IPS-11a (cell line): ENCODE data around the gene PRICKLE2.
A peak's percentile ranks its signal among the peaks of the same experiment; 100 is the strongest.

Experiments
- H3K4me3 ChIP-seq: one replicate; pipeline ENCODE4 v1.5.1; 2013; ENCODE audit warnings: low read depth, low read length, control low read depth

The PRICKLE2 gene

DNA sequence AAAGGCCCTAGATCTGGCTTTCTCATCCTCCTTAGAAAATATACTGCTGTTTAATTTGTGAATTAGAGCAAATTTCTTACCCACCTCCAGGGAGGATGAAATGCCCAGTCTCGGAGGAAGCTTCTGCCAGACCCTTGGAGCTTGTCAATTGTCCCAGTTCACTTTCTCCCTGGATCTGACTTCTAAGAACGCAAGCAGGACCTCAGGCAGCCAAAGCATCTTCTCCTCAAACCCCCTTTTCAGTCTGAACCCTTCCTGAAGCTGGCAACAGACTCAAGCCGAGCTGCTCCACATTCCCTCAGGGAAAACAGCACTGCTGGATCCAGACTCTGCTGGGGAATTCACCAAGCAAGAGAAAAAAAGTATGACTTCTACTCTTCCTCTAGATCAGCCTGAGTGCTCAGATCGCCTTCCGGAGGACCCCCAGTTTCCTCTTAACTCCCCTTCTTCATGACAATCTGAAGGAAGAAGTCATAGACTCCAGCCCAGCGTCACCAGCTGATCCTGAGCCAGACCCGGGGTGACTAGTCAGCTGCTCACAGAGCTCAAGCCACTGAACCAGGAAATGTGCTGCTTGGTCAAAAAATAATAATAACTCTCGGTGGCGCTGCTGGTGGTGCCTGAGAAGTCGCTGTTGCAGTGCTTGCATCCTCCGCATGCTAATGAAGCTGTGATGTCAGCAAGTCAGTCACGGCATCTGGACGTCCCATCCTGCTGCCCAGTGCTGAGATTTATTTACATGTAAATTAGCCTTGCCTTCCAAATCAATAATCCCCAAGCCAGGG, at the start of gene PRICKLE2:
Gene PRICKLE2, minus strand, starts transcription at position 641 of the 785 bp plus-strand sequence. CDS start 26,539 bp downstream, outside the sequence.
- H3K4me3 ChIP-seq, result no peak within 1 kb of the TSS

DNA sequence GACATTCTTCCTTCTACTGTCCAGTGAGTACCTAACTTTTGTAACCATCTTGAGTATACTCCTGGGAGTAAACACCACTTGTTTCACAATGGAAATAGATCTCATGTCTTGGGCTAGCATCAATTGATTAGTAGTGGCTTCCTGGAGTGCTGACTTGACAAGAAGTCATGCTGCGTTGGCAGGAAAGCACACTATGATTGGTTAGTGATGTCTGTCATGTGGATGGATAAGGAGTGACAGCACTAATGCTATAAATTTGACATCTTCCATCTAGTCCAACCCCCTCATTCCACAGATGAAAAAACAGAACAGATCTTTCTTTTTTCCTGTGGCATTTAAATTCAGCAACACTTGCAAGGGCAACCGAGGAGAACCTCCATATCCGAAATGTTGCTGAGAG, 47.6 kb upstream of the PRICKLE2 start:
- H3K4me3 ChIP-seq, result no peak overlapping the region

GRCh38 chr3:64272271-64272670, 47.0 kb upstream of the PRICKLE2 start:
- no peak overlapping the region for H3K4me3 ChIP-seq

GRCh38 chr3:64271631-64272030, 46.4 kb upstream of the PRICKLE2 start:
- no peak overlapping the region for H3K4me3 ChIP-seq

DNA sequence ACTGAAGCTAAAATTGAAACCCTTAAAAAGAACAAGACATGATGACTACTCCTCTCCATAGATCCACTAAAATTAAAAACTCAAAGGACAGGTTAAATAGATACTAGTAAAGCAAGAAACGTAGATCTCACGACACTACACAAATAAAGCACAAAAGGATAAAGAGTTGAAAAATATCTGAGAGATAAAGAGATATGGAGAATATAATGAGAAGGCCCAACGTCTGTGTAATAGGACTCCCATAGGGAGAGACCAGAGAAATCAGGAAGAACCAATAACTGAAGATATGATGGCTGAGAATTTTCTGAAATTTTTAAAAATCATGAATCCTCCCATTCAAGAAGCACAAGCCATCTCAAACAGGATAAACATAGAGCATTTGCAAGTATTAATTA, 45.6 kb upstream of the PRICKLE2 start:
- no peak overlapping the region for H3K4me3 ChIP-seq

DNA sequence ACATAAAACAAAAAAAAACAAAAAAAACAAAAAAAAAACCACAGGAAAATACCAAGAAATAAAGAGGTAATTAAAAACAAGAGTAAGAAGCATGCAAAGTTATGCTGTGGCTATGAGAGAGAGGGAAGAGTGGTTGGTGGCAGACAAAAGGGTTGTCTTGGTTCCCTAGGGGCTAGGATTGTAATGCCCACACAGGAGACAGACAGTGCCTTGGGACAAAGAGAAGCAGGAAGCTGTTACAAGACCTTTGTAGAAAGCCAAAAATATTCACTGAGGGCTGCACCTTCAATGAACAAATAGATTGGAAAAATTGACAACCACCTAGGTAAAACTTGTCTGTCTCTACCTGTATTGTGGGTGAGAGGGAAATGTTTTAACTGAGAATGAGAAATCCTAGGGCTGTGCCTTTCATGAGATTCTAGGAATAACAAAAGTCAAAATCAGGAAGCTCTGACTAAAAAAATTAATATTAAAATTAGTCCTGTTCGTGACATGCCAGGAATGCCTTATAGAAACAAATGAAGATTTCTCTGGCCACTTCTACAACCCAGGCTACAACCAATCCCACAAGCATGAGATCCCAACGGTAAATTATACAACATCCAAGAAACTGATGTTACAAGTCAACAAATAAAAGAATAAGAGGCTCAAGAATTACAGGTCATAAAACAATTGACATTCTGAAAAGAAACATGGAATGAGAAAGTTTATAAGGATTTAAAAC, 45.0 kb upstream of the PRICKLE2 start:
- H3K4me3 ChIP-seq, result no peak overlapping the region

DNA sequence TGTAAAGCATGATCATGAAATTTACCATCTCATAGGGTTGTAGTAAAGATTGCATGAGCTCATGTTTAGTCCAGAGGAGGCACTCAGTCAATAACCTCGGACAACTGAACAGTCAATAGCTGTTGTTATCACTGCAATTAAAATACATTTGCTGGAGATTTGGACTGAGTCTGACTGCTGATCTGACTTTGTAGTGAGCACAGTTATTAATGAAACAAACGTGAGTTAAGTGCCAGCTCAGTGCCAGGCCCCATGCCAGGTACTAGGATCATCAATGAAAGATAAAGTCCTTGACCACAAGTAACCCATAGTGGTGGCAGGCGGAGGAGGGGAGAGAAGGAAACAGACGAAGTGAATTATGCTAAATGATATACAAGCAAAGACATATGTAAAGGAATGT, 43.7 kb upstream of the PRICKLE2 start:
- H3K4me3 ChIP-seq, result no peak overlapping the region

- peak overlapping the region; percentile 25 for H3K4me3 ChIP-seq
Measured at GRCh38 chr3:64267721-64268604, 42.7 kb upstream of the PRICKLE2 start.

DNA sequence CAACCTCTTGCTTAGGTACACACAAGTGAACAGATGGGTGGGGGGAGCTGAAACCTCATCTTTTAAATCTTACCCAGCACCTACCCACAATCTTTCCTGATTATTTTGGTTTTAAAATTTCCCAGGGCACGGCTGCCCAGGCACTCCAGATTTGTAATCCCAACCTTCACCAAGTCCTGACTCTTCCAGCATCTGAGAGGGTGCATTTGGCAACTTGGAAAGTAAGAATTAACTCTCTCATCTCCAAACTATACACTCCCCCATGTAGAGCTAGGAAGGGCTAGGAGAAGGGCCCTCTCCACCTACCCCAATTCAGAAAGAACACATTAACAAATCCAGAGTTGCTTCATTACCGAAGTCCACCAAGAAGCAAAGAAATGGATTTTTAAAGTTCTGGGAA, 41.7 kb upstream of the PRICKLE2 start:
- H3K4me3 ChIP-seq, result peak overlapping the region; percentile 25

GRCh38 chr3:64266065-64266931, 41.0 kb upstream of the PRICKLE2 start:
- no peak overlapping the region for H3K4me3 ChIP-seq

GRCh38 chr3:64265646-64266045, 40.4 kb upstream of the PRICKLE2 start:
- no peak overlapping the region for H3K4me3 ChIP-seq

- no peak overlapping the region for H3K4me3 ChIP-seq
Measured at GRCh38 chr3:64264501-64265109, 39.3 kb upstream of the PRICKLE2 start.

- no peak overlapping the region for H3K4me3 ChIP-seq
Measured at GRCh38 chr3:64262574-64263114, 37.4 kb upstream of the PRICKLE2 start.

- H3K4me3 ChIP-seq, result no peak overlapping the region
Measured at GRCh38 chr3:64260431-64260830, 35.2 kb upstream of the PRICKLE2 start.

DNA sequence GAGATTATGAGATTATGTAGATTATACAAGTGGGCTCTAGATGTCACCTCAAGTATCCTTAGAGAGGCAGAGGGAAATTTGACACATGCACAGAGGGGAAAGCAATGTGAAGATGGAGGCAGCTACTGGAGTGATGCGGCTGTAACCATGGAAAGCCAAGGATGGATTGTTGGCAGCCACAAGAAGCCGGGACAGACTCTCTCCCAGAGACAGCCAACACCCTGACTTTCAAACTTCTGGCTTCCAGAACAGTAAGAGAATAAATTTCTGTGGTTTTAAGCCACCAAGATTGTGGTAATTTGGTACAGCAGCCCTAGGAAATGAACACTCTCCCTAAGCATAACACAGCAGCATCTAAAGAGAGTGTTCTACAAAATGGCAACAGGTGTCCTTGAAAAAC, 34.4 kb upstream of the PRICKLE2 start:
- H3K4me3 ChIP-seq, result no peak overlapping the region

DNA sequence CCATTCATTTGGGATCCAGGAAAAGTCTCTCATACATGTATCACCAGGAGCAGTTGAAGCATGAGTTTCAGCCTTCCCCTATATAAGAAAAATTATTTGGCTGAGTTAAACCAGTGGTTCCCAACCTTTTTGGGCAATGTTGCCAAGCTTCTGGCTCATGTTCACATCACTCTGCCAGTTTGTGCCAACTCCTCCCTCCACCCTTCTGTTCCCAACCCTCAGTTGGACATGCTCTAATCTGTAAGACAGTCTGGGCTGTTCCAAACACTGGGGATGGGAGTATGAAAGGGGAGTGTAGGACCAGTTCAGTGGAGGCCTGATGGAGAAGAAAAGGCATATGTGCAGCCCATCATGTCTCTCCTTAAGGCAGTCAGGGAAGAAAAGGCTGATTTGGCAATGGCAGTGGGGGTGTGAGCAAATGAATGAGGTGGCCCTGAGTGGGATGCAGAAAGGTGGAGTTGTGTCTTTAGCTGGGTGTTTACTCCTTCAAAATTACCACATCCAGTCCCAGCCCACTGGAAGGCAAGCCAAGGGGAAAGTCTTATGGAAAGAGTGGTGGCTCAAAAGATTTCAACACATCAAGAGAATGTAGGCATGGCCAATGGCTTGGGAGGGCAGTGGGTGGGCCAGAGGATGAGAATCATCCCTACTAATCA, 32.0 kb upstream of the PRICKLE2 start:
- no peak overlapping the region for H3K4me3 ChIP-seq

- no peak overlapping the region for H3K4me3 ChIP-seq
Measured at GRCh38 chr3:64255741-64256340, 30.6 kb upstream of the PRICKLE2 start.

GRCh38 chr3:64254443-64254842, 29.2 kb upstream of the PRICKLE2 start:
- no peak overlapping the region for H3K4me3 ChIP-seq

GRCh38 chr3:64253689-64254088, 28.4 kb upstream of the PRICKLE2 start:
- no peak overlapping the region for H3K4me3 ChIP-seq
